Neuron (in vitro differentiated cells): ENCODE results near the gene KCNJ14.

ENCODE experiments used
- H2AFZ ChIP-seq: one replicate; pipeline ENCODE4 v1.6.1; 2013; ENCODE audit warnings: low read depth, mild to moderate bottlenecking, inconsistent platforms, low read length, moderate library complexity
- H3K27me3 ChIP-seq: one replicate; pipeline ENCODE4 v1.6.1; 2013; ENCODE audit warnings: low read length; ENCODE audit not compliant: insufficient read depth
- H3K36me3 ChIP-seq: one replicate; pipeline ENCODE4 v1.6.1; 2013; ENCODE audit warnings: low read length; ENCODE audit not compliant: insufficient read depth
- H3K4me1 ChIP-seq: one replicate; pipeline ENCODE4 v1.6.1; 2013; ENCODE audit warnings: low read length; ENCODE audit not compliant: insufficient read depth
- H3K4me3 ChIP-seq: 2 replicates; pipeline ENCODE4 v1.5.1; 2013; ENCODE audit warnings: mild to moderate bottlenecking, low read length, moderate library complexity
- H3K9me3 ChIP-seq: one replicate; pipeline ENCODE4 v1.6.1; 2013; ENCODE audit warnings: low read length

Gene KCNJ14

GRCh38 chr19:48450863-48451262, 4.5 kb upstream of the KCNJ14 start:
- peaks cover 71% of the 10 kb centered on the region for H3K36me3 ChIP-seq
- H3K27me3 ChIP-seq, result no peaks in the 10 kb centered on the region
- H2AFZ ChIP-seq, result no peak overlapping the region
- H3K4me3 ChIP-seq, result no peak overlapping the region
- peaks cover 7% of the 10 kb centered on the region for H3K4me1 ChIP-seq
- H3K9me3 ChIP-seq, result no peaks in the 10 kb centered on the region

GRCh38 chr19:48451624-48452023, 3.8 kb upstream of the KCNJ14 start:
- Histone ChIP-seq H3K4me1 (peaks cover 1% of the 10 kb centered on the region), H2AFZ (no peak overlapping the region), H3K4me3 (no peak overlapping the region), H3K36me3 (peaks cover 79% of the 10 kb centered on the region), H3K27me3 (no peaks in the 10 kb centered on the region), H3K9me3 (no peaks in the 10 kb centered on the region)

GRCh38 chr19:48452289-48453190, 2.8 kb upstream of the KCNJ14 start:
- H3K4me3 ChIP-seq, result no peak overlapping the region
- H3K27me3 ChIP-seq, result no peaks in the 10 kb centered on the region
- peaks cover 79% of the 10 kb centered on the region for H3K36me3 ChIP-seq
- no peaks in the 10 kb centered on the region for H3K4me1 ChIP-seq
- no peak overlapping the region for H2AFZ ChIP-seq
- no peaks in the 10 kb centered on the region for H3K9me3 ChIP-seq

DNA sequence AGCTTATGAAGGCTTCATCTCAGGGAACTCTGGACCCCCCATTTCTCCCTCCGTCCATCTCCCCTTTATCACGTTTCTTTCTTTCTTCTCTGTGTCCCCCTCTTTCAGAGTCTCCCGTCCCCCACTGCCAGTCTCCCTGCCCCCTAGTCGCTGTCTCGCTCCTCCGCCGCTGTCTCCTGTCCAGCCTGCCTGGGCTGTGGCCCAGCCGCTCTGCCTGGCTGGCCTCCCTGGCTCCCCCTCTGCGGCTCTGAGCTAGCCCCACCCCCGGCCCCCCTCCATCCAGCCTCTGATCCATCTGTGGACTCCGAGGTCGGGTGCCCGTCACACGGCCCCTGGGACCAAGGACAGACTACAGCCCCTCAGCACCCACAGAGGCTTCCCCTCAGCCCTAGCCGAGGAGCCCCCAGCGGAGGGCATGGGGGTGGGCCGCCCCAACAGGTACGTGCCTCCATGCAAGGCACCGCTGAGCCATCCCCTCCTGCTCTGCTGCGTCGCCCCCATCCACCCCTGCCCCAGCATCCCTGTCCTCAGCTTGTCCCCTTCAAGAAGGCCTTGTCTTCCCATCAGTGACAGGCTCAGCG, 1.1 kb upstream of the KCNJ14 start:
- Histone ChIP-seq H3K36me3 (peaks cover 66% of the 10 kb centered on the region), H3K27me3 (no peaks in the 10 kb centered on the region), H3K4me1 (no peaks in the 10 kb centered on the region), H3K9me3 (no peaks in the 10 kb centered on the region), H3K4me3 (no peak overlapping the region), H2AFZ (no peak overlapping the region)

- Histone ChIP-seq H2AFZ (no peak overlapping the region), H3K9me3 (no peaks in the 10 kb centered on the region), H3K4me3 (no peak overlapping the region), H3K27me3 (no peaks in the 10 kb centered on the region), H3K36me3 (peaks cover 49% of the 10 kb centered on the region), H3K4me1 (no peaks in the 10 kb centered on the region)
Measured at GRCh38 chr19:48455908-48456562, 661 bp downstream of the KCNJ14 start.

DNA sequence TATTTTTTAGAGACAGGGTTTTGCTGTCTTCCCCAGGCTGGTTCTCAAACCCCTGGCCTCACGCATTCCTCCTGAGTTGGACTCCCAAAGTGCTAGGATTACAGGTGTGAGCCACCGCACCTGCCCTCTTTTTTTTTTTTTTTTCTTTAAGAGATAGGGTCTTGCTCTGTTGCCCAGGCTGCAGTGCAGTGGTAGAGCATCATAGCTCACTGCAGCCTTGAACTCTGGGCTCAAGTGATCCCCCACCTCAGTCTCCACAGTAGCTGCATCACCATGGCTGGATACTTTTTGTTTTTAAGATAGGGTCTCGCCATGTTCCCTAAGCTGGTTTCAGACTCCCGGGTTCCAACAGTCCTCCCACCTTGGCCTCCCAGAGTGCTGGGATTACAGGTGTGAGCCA, 1.5 kb downstream of the KCNJ14 start:
- no peak overlapping the region for H3K4me3 ChIP-seq

GRCh38 chr19:48458016-48458415, 2.6 kb downstream of the KCNJ14 start:
- H3K4me1 ChIP-seq, result no peaks in the 10 kb centered on the region
- peaks cover 41% of the 10 kb centered on the region for H3K36me3 ChIP-seq
- no peak overlapping the region for H3K4me3 ChIP-seq

More for the DNA sequence above, 1.5 kb downstream of the KCNJ14 start:
- Histone ChIP-seq H3K4me1 (no peaks in the 10 kb centered on the region), H3K36me3 (peaks cover 42% of the 10 kb centered on the region), H2AFZ (no peak overlapping the region), H3K9me3 (no peaks in the 10 kb centered on the region), H3K27me3 (no peaks in the 10 kb centered on the region)

GRCh38 chr19:48461651-48461981, 6.2 kb downstream of the KCNJ14 start:
- Histone ChIP-seq H3K4me3 (no peak overlapping the region), H3K4me1 (no peaks in the 10 kb centered on the region), H3K36me3 (peaks cover 12% of the 10 kb centered on the region), H3K9me3 (peaks cover 2% of the 10 kb centered on the region), H2AFZ (no peak overlapping the region), H3K27me3 (no peaks in the 10 kb centered on the region)

More at GRCh38 chr19:48458016-48458415, 2.6 kb downstream of the KCNJ14 start:
- no peaks in the 10 kb centered on the region for H3K27me3 ChIP-seq
- peaks cover 2% of the 10 kb centered on the region for H3K9me3 ChIP-seq
- H2AFZ ChIP-seq, result no peak overlapping the region

- Histone ChIP-seq H3K4me1 (no peaks in the 10 kb centered on the region), H3K27me3 (no peaks in the 10 kb centered on the region), H3K4me3 (no peak overlapping the region), H2AFZ (no peak overlapping the region), H3K9me3 (peaks cover 2% of the 10 kb centered on the region), H3K36me3 (peaks cover 9% of the 10 kb centered on the region)
Measured at GRCh38 chr19:48461982-48462655, 6.7 kb downstream of the KCNJ14 start.

DNA sequence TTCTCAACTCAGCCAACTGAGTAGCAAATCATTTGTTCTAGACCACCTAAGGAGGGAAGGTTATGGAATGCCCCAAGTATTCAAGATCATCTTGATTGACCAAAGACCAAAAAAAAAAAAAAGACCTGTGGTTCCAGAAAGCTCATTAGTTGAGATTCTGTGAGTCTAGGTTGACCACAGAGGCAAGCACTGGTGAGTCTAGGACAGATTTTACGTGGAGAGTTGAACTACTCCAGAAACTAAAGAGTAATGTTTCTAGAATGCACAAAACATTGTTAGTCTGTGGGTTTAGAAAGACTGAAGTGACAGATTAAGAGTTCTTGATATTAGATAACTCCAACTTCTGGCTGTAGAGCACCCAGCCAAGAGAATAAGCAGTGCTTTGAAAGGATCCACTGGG, 9.8 kb downstream of the KCNJ14 start:
- peaks cover 9% of the 10 kb centered on the region for H3K4me1 ChIP-seq

DNA sequence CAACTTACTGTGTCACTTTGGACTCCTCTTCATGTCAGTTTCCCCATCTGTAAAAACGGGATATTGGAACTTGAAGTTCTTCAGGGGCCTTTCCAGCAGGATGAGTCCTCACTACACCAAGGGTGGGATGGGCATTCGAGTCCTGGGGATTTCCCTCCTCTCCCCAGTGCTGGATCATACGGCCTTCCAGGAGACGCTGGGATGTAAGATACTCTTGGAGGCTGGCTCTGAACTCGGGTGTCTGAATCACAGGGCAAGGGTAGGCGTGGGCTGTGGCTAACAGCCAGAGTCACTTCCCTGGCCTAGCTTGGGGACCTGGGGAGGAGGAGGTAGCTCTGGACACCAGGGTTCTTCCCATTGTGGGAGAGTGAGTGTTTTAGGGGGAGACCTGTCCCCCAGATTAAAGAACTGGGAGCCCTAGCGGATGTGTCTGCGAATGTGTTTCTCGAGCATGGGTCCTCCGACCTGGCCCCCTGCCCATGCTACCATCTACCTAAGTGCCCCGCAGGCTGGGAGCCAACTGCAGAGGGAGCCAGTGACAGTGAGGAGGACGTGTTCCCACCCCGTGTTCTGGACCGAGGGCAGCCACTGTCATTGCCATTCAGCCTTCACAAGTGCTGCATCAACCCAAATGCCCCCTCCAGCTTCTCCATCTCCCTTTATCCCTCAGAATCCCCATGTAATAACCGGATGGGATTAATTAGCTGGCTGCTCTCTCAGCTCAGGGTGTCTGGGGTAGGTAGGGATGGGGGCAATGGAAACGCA, 11.4 kb downstream of the KCNJ14 start:
- peaks cover 25% of the 10 kb centered on the region for H3K36me3 ChIP-seq
- H3K9me3 ChIP-seq, result peaks cover 2% of the 10 kb centered on the region
- H2AFZ ChIP-seq, result no peak overlapping the region
- H3K27me3 ChIP-seq, result no peaks in the 10 kb centered on the region
- H3K4me3 ChIP-seq, result no peak overlapping the region
- peaks cover 15% of the 10 kb centered on the region for H3K4me1 ChIP-seq

More for the DNA sequence above, 9.8 kb downstream of the KCNJ14 start:
- H3K36me3 ChIP-seq, result peaks cover 9% of the 10 kb centered on the region
- H3K27me3 ChIP-seq, result no peaks in the 10 kb centered on the region
- peaks cover 2% of the 10 kb centered on the region for H3K9me3 ChIP-seq
- H3K4me3 ChIP-seq, result no peak overlapping the region
- H2AFZ ChIP-seq, result no peak overlapping the region

DNA sequence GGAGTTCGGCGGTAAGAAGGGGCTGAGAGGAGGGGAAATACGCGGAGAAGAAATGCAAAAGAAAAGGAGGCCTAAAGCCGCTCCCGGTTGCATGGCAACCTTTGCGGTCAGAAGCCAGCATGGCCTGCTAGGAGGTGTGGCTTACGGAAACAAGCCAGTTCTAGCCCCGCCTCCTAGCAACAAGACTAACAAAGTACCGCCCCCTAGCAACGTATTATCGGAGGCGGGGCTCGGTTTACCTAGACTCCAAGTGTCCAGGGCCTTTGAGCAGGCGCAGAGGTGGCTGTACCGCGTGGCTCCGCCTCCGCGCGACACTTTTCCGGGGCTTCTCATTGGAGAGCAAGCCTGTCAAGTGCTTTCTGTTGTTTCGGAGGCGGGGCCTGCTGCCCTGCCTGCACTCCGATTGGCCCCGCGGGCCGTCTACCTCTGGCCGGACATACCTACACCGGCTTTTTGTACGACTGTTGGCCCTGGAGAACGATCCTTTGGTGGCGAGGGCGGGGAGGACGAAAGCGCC, 13.5 kb downstream of the KCNJ14 start:
- peak overlapping the region; percentile 90 for H3K4me3 ChIP-seq
- H3K27me3 ChIP-seq, result no peaks in the 10 kb centered on the region
- H3K4me1 ChIP-seq, result peaks cover 15% of the 10 kb centered on the region
- no peak overlapping the region for H2AFZ ChIP-seq
- no peaks in the 10 kb centered on the region for H3K9me3 ChIP-seq
- H3K36me3 ChIP-seq, result peaks cover 36% of the 10 kb centered on the region
